GM12878 (cell line): ENCODE results near the gene HEXA. TPM values are rescaled to one million over a fixed set of nuclear protein-coding genes. Genes with fewer than 3 reads are reported as not detected.
"Not testable (repeated sequence)": the region's sequence is repeated elsewhere in the genome, so short reads cannot be mapped to it uniquely, and the experiment has no call there.

ENCODE experiments used
- ATAC-seq: fragments of 200-7000 bp; cut with Tn5 transposase; 3 replicates; pipeline ENCODE4 v1.9.1; 2020; ENCODE audit warnings: mild to moderate bottlenecking, moderate library complexity
- BruUV-seq: library from RNA; stranded (reverse); fragments of 400-500 nt; replicated peaks from 2 replicates; lab custom pipeline; 2021; lab: Mats Ljungman, UMichigan
- CTCF ChIA-PET: fragments of 300-600 bp; sonication (Branson Sonifier 250); formaldehyde crosslinking; extraction: SDS; loops from one replicate; lab custom pipeline; 2021; ENCODE audit warnings: inconsistent platforms; lab: Yijun Ruan, JAX
- POLR2A ChIA-PET: fragments of 350-600 bp; formaldehyde crosslinking; extraction: SDS; loops from one replicate; lab custom pipeline; 2021; ENCODE audit warnings: inconsistent platforms; lab: Charles Lee
- RAD21 ChIA-PET: fragments of 300-600 bp; sonication (Branson Sonifier 250); formaldehyde crosslinking; loops from one replicate; lab custom pipeline; 2023; ENCODE audit warnings: antibody characterized with exemption; ENCODE audit not compliant: unreplicated experiment; lab: Charles Lee
- SMC1A ChIA-PET: fragments of 300-600 bp; sonication (Branson Sonifier 250); formaldehyde crosslinking; loops from one replicate; lab custom pipeline; 2023; ENCODE audit not compliant: unreplicated experiment, uncharacterized antibody; lab: Charles Lee
- DNase-seq: peaks from one replicate; pipeline ENCODE4 v3.0.0-alpha.2; 2011; ENCODE audit warnings: low read depth, low spot score
- FAIRE-seq: peaks from 3 replicates; lab custom pipeline; 2011; peaks lifted over from hg19 to GRCh38; lab: Jason Lieb, UNC
- H2AFZ ChIP-seq: 2 replicates; pipeline ENCODE4 v1.6.0; 2011; ENCODE audit warnings: low read depth, low read length, control low read depth; ENCODE audit not compliant: control insufficient read depth
- H3K27ac ChIP-seq: 2 replicates; pipeline ENCODE4 v1.5.1; 2011; ENCODE audit warnings: control low read depth; ENCODE audit not compliant: control insufficient read depth, insufficient read depth
- H3K27me3 ChIP-seq, 2 experiments: replicated peaks in 1 of 2; 2 replicates each; pipeline versions ENCODE4 v1.6.0 to v1.6.1; 2011; ENCODE audit warnings: low read length in 1 of 2; ENCODE audit not compliant: control insufficient read depth in 2 of 2, insufficient read depth in 2 of 2
- H3K36me3 ChIP-seq, 2 experiments: 2 replicates each; pipeline ENCODE4 v1.5.1; 2011; ENCODE audit warnings: low read length in 1 of 2; ENCODE audit not compliant: control insufficient read depth in 2 of 2, insufficient read depth in 2 of 2
- H3K4me1 ChIP-seq: 2 replicates; pipeline ENCODE4 v1.6.1; 2011; ENCODE audit warnings: mild to moderate bottlenecking, low read length, moderate library complexity, mixed read lengths; ENCODE audit not compliant: control insufficient read depth, insufficient read depth
- H3K4me2 ChIP-seq: 2 replicates; pipeline ENCODE4 v1.6.0; 2011; ENCODE audit warnings: control low read depth; ENCODE audit not compliant: control insufficient read depth, insufficient read depth
- H3K4me3 ChIP-seq: fragments of 200-600 bp; sonication (generic); 2 replicates; pipeline ENCODE4 v1.5.1; 2016
- H3K79me2 ChIP-seq: 2 replicates; pipeline ENCODE4 v1.6.0; 2011; ENCODE audit warnings: low read length; ENCODE audit not compliant: control insufficient read depth, insufficient read depth
- H3K9ac ChIP-seq: 2 replicates; pipeline ENCODE4 v1.8.0; 2011; ENCODE audit warnings: low read length, control low read depth, mixed read lengths; ENCODE audit not compliant: control insufficient read depth, insufficient read depth
- H3K9me3 ChIP-seq: replicated peaks from 3 replicates; pipeline ENCODE4 v1.5.1; 2011; ENCODE audit warnings: mild to moderate bottlenecking, low read length; ENCODE audit not compliant: control insufficient read depth, insufficient read depth
- H4K20me1 ChIP-seq: 2 replicates; pipeline ENCODE4 v1.6.0; 2011; ENCODE audit not compliant: control insufficient read depth, insufficient read depth
- CBX5 ChIP-seq: sonication (generic); IDR thresholded peaks from 2 replicates; pipeline ENCODE4 v1.6.1; 2016; ENCODE audit warnings: low read depth, moderate library complexity, mild to moderate bottlenecking, inconsistent platforms
- CHD4 ChIP-seq: fragments of 200-600 bp; sonication (generic); IDR thresholded peaks from 2 replicates; pipeline ENCODE4 v1.6.1; 2016; ENCODE audit warnings: mild to moderate bottlenecking
- NFXL1 ChIP-seq: fragments of 450-650 bp; IDR thresholded peaks from 2 replicates; pipeline ENCODE4 v1.6.1; 2017; ENCODE audit warnings: antibody characterized with exemption, mild to moderate bottlenecking, borderline replicate concordance
- SMC3 ChIP-seq: IDR thresholded peaks from 2 replicates; pipeline ENCODE4 v1.6.1; 2011; ENCODE audit warnings: low read length, improper control_type of control experiment, borderline replicate concordance
- SPI1 ChIP-seq: IDR thresholded peaks from 2 replicates; pipeline ENCODE4 v1.6.1; 2011; ENCODE audit warnings: low read depth, mild to moderate bottlenecking, low read length, moderate library complexity, borderline replicate concordance; ENCODE audit not compliant: insufficient read depth
- WGBS: methylation state at CpG from one replicate; pipeline ENCODE4 v1.1.6; 2016; ENCODE audit warnings: low lambda C conversion rate; ENCODE audit not compliant: insufficient replicate concordance, insufficient coverage; ENCODE audit errors: missing lambda C conversion rate; 5-methylcytosine and 5-hydroxymethylcytosine counted together
- in situ Hi-C: fragments of 300-500 bp; cut with MboI; formaldehyde crosslinking; loops from 9 replicates; pipeline ENCODE4 v1.14.3; 2018; ENCODE audit warnings: mixed read lengths
- intact Hi-C: fragments of 100-400 bp; cut with micrococcal nuclease; formaldehyde crosslinking; loops from one replicate; pipeline ENCODE4 v1.14.2; 2022; ENCODE audit not compliant: unreplicated experiment
- polyA plus RNA-seq, 11 experiments: library from polyadenylated mRNA; depleted of rRNA in 4 of 11; unstranded in 6 of 11; stranded (reverse) in 5 of 11; fragments of >200 nt; fragmentation: Nextera tagmentation in 4 of 11; fragmentation: Illumina TruSeq in 1 of 11; extraction: Ambion mirVana in 4 of 11; extraction: Trizol in 1 of 11; gene quantifications; 1 replicate in 1 of 11; 2 replicates in 10 of 11; pipeline versions ENCODE4 v1.2.1 to v1.2.3, GENCODE V29; 2011 to 2016; ENCODE audit warnings: inconsistent platforms in 2 of 11, missing spikeins in 2 of 11, low read depth in 1 of 11
- total RNA-seq, 4 experiments: library from RNA; depleted of rRNA in 3 of 4; stranded (reverse); fragments of >200 nt in 3 of 4; fragmentation: Illumina TruSeq in 1 of 4; extraction: Trizol in 1 of 4; gene quantifications; 2 replicates each; pipeline versions ENCODE4 v1.2.1 to v1.2.3, GENCODE V29; 2013 to 2021
- TF ChIP-seq, protein P1 (sequence below): IDR thresholded peaks from 2 replicates; pipeline ENCODE4 v1.6.1; 2012; ENCODE audit warnings: low read depth, low read length, improper control_type of control experiment
- TF ChIP-seq, protein P2 (sequence below): fragments of 150-350 bp; IDR thresholded peaks from 2 replicates; pipeline ENCODE4 v1.6.1; 2014; ENCODE audit warnings: mild to moderate bottlenecking, low read depth, low read length

The HEXA gene
- total and polyA plus RNA-seq, 10 of the 15 experiments (the other 5 are each of a cell fraction or from before 2014, with no cell fraction given) = 24.5 to 151 (median 69.3) TPM

DNA sequence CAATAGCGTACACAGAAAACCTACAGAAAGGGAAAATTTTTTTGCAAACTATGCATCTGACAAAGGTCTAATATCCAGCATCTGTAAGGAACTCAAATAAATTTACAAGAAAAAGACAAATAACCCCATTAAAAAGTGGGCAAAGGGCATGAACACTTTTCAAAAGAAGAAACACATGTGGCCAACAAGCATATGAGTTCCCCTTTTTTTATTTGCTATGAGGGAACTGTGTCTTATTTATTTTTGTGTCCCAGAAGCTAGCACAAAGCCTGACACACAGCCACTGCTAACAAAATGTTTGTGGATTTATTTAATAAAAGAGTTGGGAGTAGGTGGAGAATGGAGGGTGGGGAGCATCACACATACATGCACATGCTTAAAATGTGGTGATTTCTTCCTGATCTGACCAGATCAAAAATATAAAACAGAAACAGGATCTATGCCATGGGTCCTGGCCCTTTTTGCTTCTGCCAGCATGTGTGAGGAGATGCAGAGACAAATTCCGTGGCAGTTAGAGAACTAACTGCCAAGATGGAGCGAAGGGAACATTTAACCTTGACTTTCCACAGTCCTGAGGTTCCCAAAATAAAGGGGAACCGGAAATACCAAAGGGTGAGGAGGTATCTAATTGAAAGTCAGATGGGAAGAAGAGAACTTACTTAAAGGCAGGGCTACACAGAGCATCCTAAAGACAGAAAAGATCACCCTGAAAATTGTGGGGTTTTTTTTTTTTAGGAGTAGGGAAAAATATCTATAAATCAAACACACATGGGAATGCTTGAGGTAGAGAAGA, 22.2 kb upstream of the HEXA start, which contains the start of gene TMEM202:
TMEM202 (plus strand) TSS at position 510 of the 793 bp plus-strand sequence; CDS start at position 532, 22 bp downstream.
- Histone ChIP-seq H3K27me3 (no peaks in the 10 kb centered on the region; a peak in 2 of 4 replicates), H3K4me1 (no peaks in the 10 kb centered on the region), H2AFZ (no peak within 1 kb of the TSS), H3K9ac (no peak within 1 kb of the TSS), H4K20me1 (no peaks in the 10 kb centered on the region), H3K79me2 (no peaks in the 10 kb centered on the region), H3K4me3 (no peak within 1 kb of the TSS), H3K4me2 (no peak within 1 kb of the TSS), H3K27ac (no peak within 1 kb of the TSS), H3K36me3 (no peaks in the 10 kb centered on the region), H3K9me3 (no peaks in the 10 kb centered on the region)
- no TSS peak for BruUV-seq
- in situ Hi-C loops = no loop called here
- TF ChIP-seq NFXL1 = no peak
- TF ChIP-seq SMC3 = no peak
- TF ChIP-seq CHD4 = no peak
- no peak for TF ChIP-seq CBX5
- TF ChIP-seq SPI1 = no peak
- TF ChIP-seq, protein P1, sequence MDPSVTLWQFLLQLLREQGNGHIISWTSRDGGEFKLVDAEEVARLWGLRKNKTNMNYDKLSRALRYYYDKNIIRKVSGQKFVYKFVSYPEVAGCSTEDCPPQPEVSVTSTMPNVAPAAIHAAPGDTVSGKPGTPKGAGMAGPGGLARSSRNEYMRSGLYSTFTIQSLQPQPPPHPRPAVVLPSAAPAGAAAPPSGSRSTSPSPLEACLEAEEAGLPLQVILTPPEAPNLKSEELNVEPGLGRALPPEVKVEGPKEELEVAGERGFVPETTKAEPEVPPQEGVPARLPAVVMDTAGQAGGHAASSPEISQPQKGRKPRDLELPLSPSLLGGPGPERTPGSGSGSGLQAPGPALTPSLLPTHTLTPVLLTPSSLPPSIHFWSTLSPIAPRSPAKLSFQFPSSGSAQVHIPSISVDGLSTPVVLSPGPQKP = no peak
- TF ChIP-seq, protein P2, sequence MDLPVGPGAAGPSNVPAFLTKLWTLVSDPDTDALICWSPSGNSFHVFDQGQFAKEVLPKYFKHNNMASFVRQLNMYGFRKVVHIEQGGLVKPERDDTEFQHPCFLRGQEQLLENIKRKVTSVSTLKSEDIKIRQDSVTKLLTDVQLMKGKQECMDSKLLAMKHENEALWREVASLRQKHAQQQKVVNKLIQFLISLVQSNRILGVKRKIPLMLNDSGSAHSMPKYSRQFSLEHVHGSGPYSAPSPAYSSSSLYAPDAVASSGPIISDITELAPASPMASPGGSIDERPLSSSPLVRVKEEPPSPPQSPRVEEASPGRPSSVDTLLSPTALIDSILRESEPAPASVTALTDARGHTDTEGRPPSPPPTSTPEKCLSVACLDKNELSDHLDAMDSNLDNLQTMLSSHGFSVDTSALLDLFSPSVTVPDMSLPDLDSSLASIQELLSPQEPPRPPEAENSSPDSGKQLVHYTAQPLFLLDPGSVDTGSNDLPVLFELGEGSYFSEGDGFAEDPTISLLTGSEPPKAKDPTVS = no peak
- ChIA-PET POLR2A (no interaction called here), RAD21 (no interaction called here), CTCF (interaction anchor here (0.6 kb wide), 1 partner anchor 85 kb away, joined by 3 read pairs; no protein-coding TSS in a partner anchor), SMC1A (interaction anchor here (0.6 to 0.7 kb wide), 2 partner anchors 131 to 1698 kb away, joined by 3 read pairs; no protein-coding TSS in a partner anchor)
- intact Hi-C loops = no loop called here
- no peak for FAIRE-seq
- DNase-seq = no peak
- WGBS = 24% methylated on average over 4 of the region's 4 CpGs
- no peak for ATAC-seq

DNA sequence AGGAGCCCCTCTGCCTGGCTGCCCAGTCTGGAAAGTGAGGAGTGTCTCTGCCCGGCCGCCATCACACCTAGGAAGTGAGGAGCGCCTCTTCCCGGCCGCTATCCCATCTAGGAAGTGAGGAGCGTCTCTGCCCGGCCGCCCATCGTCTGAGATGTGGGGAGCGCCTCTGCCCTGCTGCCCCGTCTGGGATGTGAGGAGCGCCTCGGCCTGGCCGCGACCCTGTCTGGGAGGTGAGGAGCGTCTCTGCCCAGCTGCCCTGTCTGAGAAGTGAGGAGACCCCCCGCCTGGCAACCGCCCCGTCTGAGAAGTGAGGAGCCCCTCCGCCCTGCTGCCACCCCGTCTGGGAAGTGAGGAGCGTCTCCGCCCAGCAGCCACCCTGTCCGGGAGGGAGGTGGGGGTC, 20.5 kb upstream of the HEXA start:
- H3K9ac ChIP-seq, H3K4me3 ChIP-seq, H3K27me3 ChIP-seq, BruUV-seq, H3K4me2 ChIP-seq, H3K79me2 ChIP-seq, SMC1A ChIA-PET, H2AFZ ChIP-seq, DNase-seq, intact Hi-C loops, RAD21 ChIA-PET, H3K4me1 ChIP-seq, H3K27ac ChIP-seq, FAIRE-seq, in situ Hi-C loops, ATAC-seq, POLR2A ChIA-PET, CTCF ChIA-PET, H3K36me3 ChIP-seq, H4K20me1 ChIP-seq, H3K9me3 ChIP-seq: not testable (repeated sequence)
- 92% methylated on average over 14 of the region's 24 CpGs for WGBS
